Endodermal cell (in vitro differentiated cells): ENCODE data around the gene KLHL22. TPM values are rescaled to one million over a fixed set of nuclear protein-coding genes. Genes with fewer than 3 reads are reported as not detected.

ENCODE experiments used
- DNase-seq: peaks from one replicate; pipeline ENCODE4 v3.0.0-alpha.2; 2017
- H3K27ac ChIP-seq: 2 replicates; pipeline ENCODE4 v1.5.1; 2013; ENCODE audit warnings: mild to moderate bottlenecking, low read depth, low read length, moderate library complexity
- H3K27me3 ChIP-seq: 2 replicates; pipeline ENCODE4 v1.6.1; 2013; ENCODE audit warnings: mild to moderate bottlenecking, low read length, moderate library complexity; ENCODE audit not compliant: insufficient read depth, control insufficient read depth, poor library complexity, severe bottlenecking
- H3K36me3 ChIP-seq: 2 replicates; pipeline ENCODE4 v1.7.0; 2013; ENCODE audit warnings: mild to moderate bottlenecking, low read length, moderate library complexity; ENCODE audit not compliant: control insufficient read depth, insufficient read depth
- H3K4me1 ChIP-seq: one replicate; pipeline ENCODE4 v1.7.0; 2013; ENCODE audit warnings: low read length; ENCODE audit not compliant: control insufficient read depth, insufficient read depth
- H3K4me3 ChIP-seq: 2 replicates; pipeline ENCODE4 v1.5.1; 2013; ENCODE audit warnings: mild to moderate bottlenecking, low read length, moderate library complexity
- H3K9ac ChIP-seq: 2 replicates; pipeline ENCODE4 v1.6.1; 2013; ENCODE audit warnings: mild to moderate bottlenecking, low read length, moderate library complexity; ENCODE audit not compliant: poor library complexity, severe bottlenecking; ENCODE audit errors: extremely low read depth
- H3K9me3 ChIP-seq: 2 replicates; pipeline ENCODE4 v1.6.1; 2013; ENCODE audit warnings: mild to moderate bottlenecking, low read length, moderate library complexity; ENCODE audit not compliant: control insufficient read depth
- H3K27ac Mint-ChIP-seq: 2 replicates; pipeline ENCODE4 v1.8.0; 2020; ENCODE audit warnings: mixed read lengths
- H3K27me3 Mint-ChIP-seq: 2 replicates; pipeline ENCODE4 v1.8.0; 2021; ENCODE audit warnings: mild to moderate bottlenecking, mixed read lengths; ENCODE audit not compliant: insufficient read depth
- H3K36me3 Mint-ChIP-seq: 2 replicates; pipeline ENCODE4 v1.8.0; 2020; ENCODE audit warnings: low read depth, mixed read lengths
- H3K4me1 Mint-ChIP-seq: 2 replicates; pipeline ENCODE4 v1.8.0; 2020; ENCODE audit warnings: mixed read lengths
- H3K4me3 Mint-ChIP-seq: 2 replicates; pipeline ENCODE4 v1.8.0; 2020; ENCODE audit warnings: mild to moderate bottlenecking, moderate library complexity, mixed read lengths
- H3K9me3 Mint-ChIP-seq: 2 replicates; pipeline ENCODE4 v1.8.0; 2020; ENCODE audit warnings: mild to moderate bottlenecking, mixed read lengths
- WGBS, 2 experiments: methylation state at CpG; one replicate each; pipeline versions ENCODE4 v1.1.5 to v1.1.7; 2013; ENCODE audit warnings: missing lambda C conversion rate in 2 of 2, mixed read lengths in 1 of 2; ENCODE audit not compliant: insufficient coverage in 1 of 2, insufficient read length in 1 of 2; 5-methylcytosine and 5-hydroxymethylcytosine counted together
- total RNA-seq, 2 donors: library from RNA; stranded (reverse); fragmentation: NEBNext Ultra II Directional in 1 of 2; extraction: Animal tissue kit (Norgen Biotek cat#: 25700) in 1 of 2; gene quantifications; 2 replicates in 1 of 2; 3 replicates in 1 of 2; pipeline ENCODE4 v1.2.1, GENCODE V29; 2021
- TF ChIP-seq, protein P1 (sequence below): fragments of 200-600 bp; sonication (generic); conservative IDR thresholded peaks from 2 replicates; pipeline ENCODE4 v1.5.0; 2021; ENCODE audit warnings: antibody characterized with exemption, mild to moderate bottlenecking

The KLHL22 gene
- total RNA-seq, 2 donors from 2014 or later: 26.5 to 32.8 TPM

DNA sequence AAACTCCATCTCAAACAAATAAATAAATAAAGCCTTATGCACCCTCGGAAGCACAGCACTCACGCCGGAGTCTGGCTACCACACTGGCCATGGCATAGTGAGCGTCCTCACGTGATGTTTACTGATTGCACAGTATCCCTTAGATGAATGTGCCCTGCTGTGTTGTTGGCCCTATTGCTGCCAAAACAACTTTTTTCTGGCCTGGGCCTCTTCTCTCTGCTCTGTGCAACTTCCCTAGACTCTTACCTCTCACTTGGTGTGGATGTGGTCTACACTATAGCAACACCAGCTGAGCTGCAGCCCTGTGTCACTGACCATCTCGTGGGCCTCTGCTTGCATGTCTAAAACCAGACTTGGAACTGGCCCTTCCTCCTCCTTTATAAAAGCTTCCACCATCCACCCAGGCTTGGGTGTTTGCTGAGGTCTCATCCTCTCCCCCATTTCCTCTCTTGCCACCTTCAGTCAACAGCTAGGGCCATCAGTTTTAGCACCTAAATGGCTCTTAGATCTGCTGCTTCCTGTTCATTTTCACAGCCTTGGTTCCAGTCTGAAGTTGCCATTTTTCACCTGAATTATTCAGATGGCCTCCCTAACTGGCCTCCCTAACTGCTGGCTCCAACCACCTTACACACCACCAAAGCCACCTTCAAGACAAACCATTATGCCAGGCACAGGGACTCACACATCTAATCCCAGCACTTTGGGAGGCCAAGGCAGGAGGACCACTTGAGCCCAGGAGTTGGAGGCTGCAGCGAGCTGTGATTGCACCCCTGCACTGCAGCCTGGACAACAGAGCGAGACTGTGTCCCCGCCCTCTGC lies 92.4 kb downstream of the KLHL22 start:
- Mint-ChIP-seq H3K36me3 (peaks cover 49% of the 10 kb centered on the region), H3K4me1 (peaks cover 12% of the 10 kb centered on the region), H3K4me3 (no peak overlapping the region), H3K27ac (no peak overlapping the region), H3K9me3 (no peaks in the 10 kb centered on the region), H3K27me3 (no peaks in the 10 kb centered on the region)
- Histone ChIP-seq H3K27me3 (no peaks in the 10 kb centered on the region), H3K9me3 (no peaks in the 10 kb centered on the region), H3K36me3 (peaks cover 50% of the 10 kb centered on the region), H3K4me3 (no peak overlapping the region), H3K27ac (no peak overlapping the region), H3K9ac (no peak overlapping the region), H3K4me1 (no peaks in the 10 kb centered on the region)
- TF ChIP-seq, protein P1, sequence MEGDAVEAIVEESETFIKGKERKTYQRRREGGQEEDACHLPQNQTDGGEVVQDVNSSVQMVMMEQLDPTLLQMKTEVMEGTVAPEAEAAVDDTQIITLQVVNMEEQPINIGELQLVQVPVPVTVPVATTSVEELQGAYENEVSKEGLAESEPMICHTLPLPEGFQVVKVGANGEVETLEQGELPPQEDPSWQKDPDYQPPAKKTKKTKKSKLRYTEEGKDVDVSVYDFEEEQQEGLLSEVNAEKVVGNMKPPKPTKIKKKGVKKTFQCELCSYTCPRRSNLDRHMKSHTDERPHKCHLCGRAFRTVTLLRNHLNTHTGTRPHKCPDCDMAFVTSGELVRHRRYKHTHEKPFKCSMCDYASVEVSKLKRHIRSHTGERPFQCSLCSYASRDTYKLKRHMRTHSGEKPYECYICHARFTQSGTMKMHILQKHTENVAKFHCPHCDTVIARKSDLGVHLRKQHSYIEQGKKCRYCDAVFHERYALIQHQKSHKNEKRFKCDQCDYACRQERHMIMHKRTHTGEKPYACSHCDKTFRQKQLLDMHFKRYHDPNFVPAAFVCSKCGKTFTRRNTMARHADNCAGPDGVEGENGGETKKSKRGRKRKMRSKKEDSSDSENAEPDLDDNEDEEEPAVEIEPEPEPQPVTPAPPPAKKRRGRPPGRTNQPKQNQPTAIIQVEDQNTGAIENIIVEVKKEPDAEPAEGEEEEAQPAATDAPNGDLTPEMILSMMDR: no peak
- peak; percentile 12 for DNase-seq
- WGBS, 2 experiments: 94% methylated on average over 8 to 9 of the region's 9 CpGs

DNA sequence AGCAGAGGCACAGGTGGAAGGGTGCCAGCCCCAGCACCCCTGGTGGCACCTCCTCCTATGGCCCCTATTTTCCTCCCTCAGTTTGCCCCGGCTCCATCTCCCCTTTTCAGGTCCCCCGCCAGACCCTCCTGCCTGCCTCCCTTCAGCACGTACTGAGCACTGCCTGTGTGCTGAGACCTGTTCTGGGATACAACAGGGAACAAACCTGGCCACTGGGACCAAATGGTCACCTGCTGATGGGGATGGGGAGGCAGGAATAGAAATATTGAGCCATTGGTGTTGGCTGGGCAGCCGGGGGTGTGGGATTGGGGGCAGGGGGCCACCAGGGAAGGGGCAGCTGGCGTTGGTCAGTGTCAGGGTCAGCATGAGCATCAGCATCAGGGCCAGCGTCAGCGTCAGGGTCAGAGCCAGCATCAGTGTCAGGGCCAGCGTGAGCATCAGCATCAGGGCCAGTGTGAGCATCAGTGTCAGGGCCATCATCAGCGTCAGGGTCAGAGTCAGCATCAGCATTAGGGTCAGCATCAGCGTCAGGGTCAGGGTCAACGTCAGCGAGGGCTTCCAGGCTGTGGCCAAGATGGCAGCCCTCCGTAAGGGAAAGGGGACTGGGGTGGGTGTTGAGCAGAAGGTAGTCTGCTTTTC lies 94.1 kb downstream of the KLHL22 start:
- no peaks in the 10 kb centered on the region for H3K27me3 Mint-ChIP-seq
- H3K36me3 Mint-ChIP-seq: peaks cover 49% of the 10 kb centered on the region
- Histone ChIP-seq H3K4me1 (no peaks in the 10 kb centered on the region), H3K27me3 (no peaks in the 10 kb centered on the region), H3K4me3 (no peak overlapping the region), H3K9ac (no peak overlapping the region), H3K27ac (no peak overlapping the region), H3K9me3 (no peaks in the 10 kb centered on the region), H3K36me3 (peaks cover 40% of the 10 kb centered on the region)
- H3K27ac Mint-ChIP-seq: no peak overlapping the region
- 94 to 96% methylated on average over 12 to 13 of the region's 13 CpGs for WGBS, 2 experiments
- H3K4me1 Mint-ChIP-seq: peaks cover 16% of the 10 kb centered on the region
- peak; percentile 7 for DNase-seq
- H3K9me3 Mint-ChIP-seq: no peaks in the 10 kb centered on the region
- TF ChIP-seq, protein P1: no peak
- no peak overlapping the region for H3K4me3 Mint-ChIP-seq

DNA sequence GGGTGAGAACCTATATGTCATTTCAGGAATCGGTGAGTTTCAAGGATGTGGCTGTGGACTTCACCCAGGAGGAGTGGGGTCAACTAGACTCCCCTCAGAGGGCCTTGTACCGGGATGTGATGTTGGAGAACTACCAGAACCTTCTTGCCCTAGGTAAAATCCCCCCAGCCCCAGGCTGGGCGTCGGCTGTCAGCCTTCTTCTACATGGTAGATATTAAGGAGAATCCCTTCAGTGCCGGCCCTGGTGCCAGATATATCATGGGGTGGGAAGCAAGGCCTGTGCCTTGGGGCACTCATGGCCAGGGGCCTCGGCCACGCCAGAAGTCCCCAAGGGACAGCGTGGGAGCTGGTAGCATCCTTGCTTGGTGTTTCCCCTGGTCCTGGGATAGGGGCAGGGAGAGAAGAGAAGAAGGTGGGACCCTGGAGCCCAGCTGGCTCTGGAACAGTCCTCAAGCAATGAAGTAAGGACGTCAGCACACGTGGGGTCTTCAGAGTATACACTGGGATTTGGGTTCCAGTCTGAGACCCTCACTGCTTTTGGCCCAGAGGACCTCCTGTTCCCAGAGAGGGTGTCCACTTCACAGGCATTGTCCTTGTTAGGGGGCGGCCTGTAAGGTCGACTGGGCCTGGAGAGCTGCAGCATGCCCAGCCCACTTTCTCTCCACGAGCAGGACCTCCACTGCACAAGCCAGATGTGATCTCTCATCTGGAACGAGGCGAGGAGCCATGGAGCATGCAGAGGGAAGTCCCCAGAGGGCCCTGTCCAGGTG lies 94.8 kb downstream of the KLHL22 start:
- Mint-ChIP-seq H3K9me3 (no peaks in the 10 kb centered on the region), H3K4me3 (no peak overlapping the region), H3K4me1 (peaks cover 23% of the 10 kb centered on the region), H3K36me3 (peaks cover 45% of the 10 kb centered on the region), H3K27ac (peak overlapping the region; percentile 26), H3K27me3 (no peaks in the 10 kb centered on the region)
- H3K27ac ChIP-seq: no peak overlapping the region
- peak; percentile 20 for DNase-seq
- H3K9me3 ChIP-seq: no peaks in the 10 kb centered on the region
- no peak overlapping the region for H3K4me3 ChIP-seq
- peaks cover under 1% of the 10 kb centered on the region for H3K4me1 ChIP-seq
- TF ChIP-seq, protein P1: no peak
- 95 to 99% methylated on average over 12 to 15 of the region's 15 CpGs for WGBS, 2 experiments
- H3K36me3 ChIP-seq: peaks cover 36% of the 10 kb centered on the region
- no peaks in the 10 kb centered on the region for H3K27me3 ChIP-seq
- no peak overlapping the region for H3K9ac ChIP-seq
